Vagina (tissue), 2 donors: ENCODE measurements around the gene NFIB.

Source experiments
- POLR2A ChIP-seq, 2 donors: fragments of 450-650 bp; IDR thresholded peaks; one replicate each; pipeline ENCODE4 v1.6.1; 2017; ENCODE audit warnings: antibody characterized with exemption in 2 of 2, mild to moderate bottlenecking in 2 of 2, moderate library complexity in 2 of 2
- TF ChIP-seq, protein P1 (sequence below), 3 experiments: fragments of 450-650 bp in 2 of 3; fragments of 200-600 bp in 1 of 3; sonication (generic) in 1 of 3; IDR thresholded peaks; one replicate each; pipeline ENCODE4 v1.5.1; 2017 to 2019; ENCODE audit warnings: antibody characterized with exemption in 3 of 3, mild to moderate bottlenecking in 2 of 3, moderate library complexity in 2 of 3

DNA sequence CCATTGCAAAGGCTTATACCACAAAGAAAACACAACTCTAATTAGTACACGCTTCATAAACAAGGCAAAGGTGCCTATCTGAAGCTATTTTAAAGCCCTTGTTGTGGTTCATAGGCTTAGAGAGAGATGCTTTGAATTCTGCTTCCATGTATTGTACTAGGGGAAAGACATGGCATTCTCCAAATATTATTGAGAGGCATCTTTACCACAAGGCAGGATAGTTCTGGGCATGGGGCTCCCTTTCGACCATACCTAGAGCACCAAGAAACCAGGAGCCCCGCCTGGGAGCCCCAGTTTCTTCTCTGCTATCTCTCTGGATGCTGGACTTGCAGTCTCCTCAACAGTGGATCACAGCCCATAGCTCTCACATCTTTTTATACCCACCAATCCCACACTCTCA lies 93.7 kb downstream of the NFIB start:
- TF ChIP-seq, protein P1, sequence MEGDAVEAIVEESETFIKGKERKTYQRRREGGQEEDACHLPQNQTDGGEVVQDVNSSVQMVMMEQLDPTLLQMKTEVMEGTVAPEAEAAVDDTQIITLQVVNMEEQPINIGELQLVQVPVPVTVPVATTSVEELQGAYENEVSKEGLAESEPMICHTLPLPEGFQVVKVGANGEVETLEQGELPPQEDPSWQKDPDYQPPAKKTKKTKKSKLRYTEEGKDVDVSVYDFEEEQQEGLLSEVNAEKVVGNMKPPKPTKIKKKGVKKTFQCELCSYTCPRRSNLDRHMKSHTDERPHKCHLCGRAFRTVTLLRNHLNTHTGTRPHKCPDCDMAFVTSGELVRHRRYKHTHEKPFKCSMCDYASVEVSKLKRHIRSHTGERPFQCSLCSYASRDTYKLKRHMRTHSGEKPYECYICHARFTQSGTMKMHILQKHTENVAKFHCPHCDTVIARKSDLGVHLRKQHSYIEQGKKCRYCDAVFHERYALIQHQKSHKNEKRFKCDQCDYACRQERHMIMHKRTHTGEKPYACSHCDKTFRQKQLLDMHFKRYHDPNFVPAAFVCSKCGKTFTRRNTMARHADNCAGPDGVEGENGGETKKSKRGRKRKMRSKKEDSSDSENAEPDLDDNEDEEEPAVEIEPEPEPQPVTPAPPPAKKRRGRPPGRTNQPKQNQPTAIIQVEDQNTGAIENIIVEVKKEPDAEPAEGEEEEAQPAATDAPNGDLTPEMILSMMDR (IDR thresholded peaks at IDR 0.05), result no peak
- no peak for TF ChIP-seq POLR2A (IDR thresholded peaks at IDR 0.05)
